Peyer's patch (tissue), 4 donors: ENCODE data around the gene CPD. TPM values are rescaled to one million over a fixed set of nuclear protein-coding genes. Genes with fewer than 3 reads are reported as not detected.

ENCODE experiments used
- DNase-seq, 3 donors: peaks; one replicate each; pipeline ENCODE4 v3.0.0-alpha.2; 2017 to 2019
- H3K27ac ChIP-seq, 4 donors: fragments of 200-600 bp; sonication (generic); one replicate each; pipeline ENCODE4 v1.5.1; 2016 to 2019
- H3K27me3 ChIP-seq, 2 donors: fragments of 200-600 bp; sonication (generic); one replicate each; pipeline ENCODE4 v1.5.1; 2019
- H3K36me3 ChIP-seq, 3 donors: fragments of 200-600 bp; sonication (generic); one replicate each; pipeline ENCODE4 v1.5.1; 2016 to 2019
- H3K4me1 ChIP-seq, 4 donors: fragments of 200-600 bp; sonication (generic); one replicate each; pipeline ENCODE4 v1.5.1; 2016 to 2019
- H3K4me3 ChIP-seq, 4 donors: fragments of 200-600 bp; sonication (generic); 1 replicate in 3 of 4; 2 replicates in 1 of 4; pipeline ENCODE4 v1.5.1; 2016 to 2019; ENCODE audit warnings: mild to moderate bottlenecking in 1 of 4
- H3K9me3 ChIP-seq, 4 donors: fragments of 200-600 bp; sonication (generic); one replicate each; pipeline ENCODE4 v1.5.1; 2016 to 2019; ENCODE audit warnings: mild to moderate bottlenecking in 1 of 4
- POLR2A ChIP-seq, 2 donors: fragments of 450-650 bp; IDR thresholded peaks; one replicate each; pipeline ENCODE4 v1.5.1; 2017; ENCODE audit warnings: antibody characterized with exemption in 2 of 2, mild to moderate bottlenecking in 2 of 2, moderate library complexity in 2 of 2
- total RNA-seq, 4 donors: library from RNA; depleted of rRNA; stranded (reverse); fragments of >200 nt; gene quantifications; one replicate each; pipeline ENCODE4 v1.1.0, GENCODE V29; 2016
- TF ChIP-seq, protein P1 (sequence below), 6 experiments: fragments of 450-650 bp in 4 of 6; fragments of 200-600 bp in 2 of 6; sonication (generic) in 1 of 6; IDR thresholded peaks; one replicate each; pipeline ENCODE4 v1.5.1; 2017 to 2019; ENCODE audit warnings: antibody characterized with exemption in 6 of 6, mild to moderate bottlenecking in 3 of 6, moderate library complexity in 1 of 6

CPD gene
- total RNA-seq, 4 donors from 2014 or later: 9.9 to 242 (median 143) TPM

DNA sequence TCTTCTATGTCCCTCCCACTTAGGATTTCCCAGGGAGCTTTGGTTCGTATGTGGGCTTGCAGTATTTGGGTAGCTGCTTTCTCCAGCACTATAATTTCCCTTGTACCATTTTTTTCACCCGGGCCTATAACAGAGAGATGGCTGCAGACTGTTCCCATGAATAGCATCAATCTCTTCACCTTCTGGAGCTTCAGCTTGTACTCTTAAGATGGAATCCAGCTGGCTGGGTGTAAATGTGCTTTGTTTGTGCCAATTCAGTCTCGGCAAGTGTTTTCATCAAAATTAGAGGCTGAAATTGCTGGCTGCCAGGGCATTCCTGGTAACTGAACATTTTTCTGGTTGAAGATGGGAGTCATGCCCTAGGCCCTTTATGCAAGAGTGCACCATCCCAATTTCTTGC is 12.2 kb upstream of the CPD start:
- Histone ChIP-seq H3K9me3 (peaks cover 0 to 3% (median 0%) of the 10 kb centered on the region in 4 donors), H3K4me1 (peaks cover 0 to 4% (median 2%) of the 10 kb centered on the region in 4 donors), H3K36me3 (no peaks in the 10 kb centered on the region), H3K27ac (no peak overlapping the region), H3K27me3 (no peaks in the 10 kb centered on the region), H3K4me3 (no peak overlapping the region)
- no peak for DNase-seq
- TF ChIP-seq, protein P1, sequence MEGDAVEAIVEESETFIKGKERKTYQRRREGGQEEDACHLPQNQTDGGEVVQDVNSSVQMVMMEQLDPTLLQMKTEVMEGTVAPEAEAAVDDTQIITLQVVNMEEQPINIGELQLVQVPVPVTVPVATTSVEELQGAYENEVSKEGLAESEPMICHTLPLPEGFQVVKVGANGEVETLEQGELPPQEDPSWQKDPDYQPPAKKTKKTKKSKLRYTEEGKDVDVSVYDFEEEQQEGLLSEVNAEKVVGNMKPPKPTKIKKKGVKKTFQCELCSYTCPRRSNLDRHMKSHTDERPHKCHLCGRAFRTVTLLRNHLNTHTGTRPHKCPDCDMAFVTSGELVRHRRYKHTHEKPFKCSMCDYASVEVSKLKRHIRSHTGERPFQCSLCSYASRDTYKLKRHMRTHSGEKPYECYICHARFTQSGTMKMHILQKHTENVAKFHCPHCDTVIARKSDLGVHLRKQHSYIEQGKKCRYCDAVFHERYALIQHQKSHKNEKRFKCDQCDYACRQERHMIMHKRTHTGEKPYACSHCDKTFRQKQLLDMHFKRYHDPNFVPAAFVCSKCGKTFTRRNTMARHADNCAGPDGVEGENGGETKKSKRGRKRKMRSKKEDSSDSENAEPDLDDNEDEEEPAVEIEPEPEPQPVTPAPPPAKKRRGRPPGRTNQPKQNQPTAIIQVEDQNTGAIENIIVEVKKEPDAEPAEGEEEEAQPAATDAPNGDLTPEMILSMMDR (IDR thresholded peaks at IDR 0.05): no peak
- TF ChIP-seq POLR2A (IDR thresholded peaks at IDR 0.05): no peak

DNA sequence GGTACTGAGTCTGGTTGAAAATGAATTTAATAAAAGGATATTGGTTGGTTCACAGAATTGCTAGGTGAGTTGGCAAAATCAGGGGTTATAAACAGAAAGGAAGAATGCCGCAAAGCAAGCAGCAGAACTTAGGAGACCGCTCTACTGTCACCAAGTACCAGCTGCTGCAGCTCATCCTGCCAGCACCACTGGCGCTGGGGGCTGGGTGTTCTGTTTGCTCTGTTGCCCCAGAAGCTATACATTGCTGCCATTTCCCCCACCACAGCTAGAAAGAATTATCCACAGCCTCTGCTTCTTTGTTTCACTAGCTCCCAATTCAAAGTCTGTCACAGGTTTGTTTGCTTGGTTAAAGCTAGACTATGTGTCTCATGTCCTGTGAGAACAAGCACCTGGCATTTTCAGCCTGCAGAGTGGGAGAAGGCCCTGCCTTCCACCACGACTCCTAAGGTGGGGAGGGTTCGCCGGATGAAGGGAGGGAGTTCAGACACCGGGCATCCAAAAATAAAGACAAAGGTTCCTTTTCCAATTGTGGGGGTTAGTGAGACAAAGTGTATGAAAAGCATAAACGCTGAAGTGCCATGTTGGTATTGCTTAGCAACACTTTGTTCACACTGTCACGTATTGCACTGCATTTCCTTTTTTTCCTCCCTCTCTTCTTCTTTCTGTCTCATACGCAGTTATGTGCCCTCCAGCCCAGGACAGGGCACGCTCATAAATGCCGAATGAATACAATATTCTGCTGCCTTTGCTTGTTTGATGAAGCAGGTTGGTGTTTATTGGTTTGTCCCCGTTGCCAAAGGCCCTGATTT is 9.6 kb upstream of the CPD start:
- no peak for DNase-seq
- Histone ChIP-seq H3K36me3 (no peaks in the 10 kb centered on the region), H3K4me3 (no peak overlapping the region), H3K4me1 (peaks cover 0 to 3% (median 0%) of the 10 kb centered on the region in 4 donors), H3K9me3 (no peaks in the 10 kb centered on the region), H3K27me3 (no peaks in the 10 kb centered on the region), H3K27ac (no peak overlapping the region)
- TF ChIP-seq, protein P1 (IDR thresholded peaks at IDR 0.05): no peak
- no peak for TF ChIP-seq POLR2A (IDR thresholded peaks at IDR 0.05)

DNA sequence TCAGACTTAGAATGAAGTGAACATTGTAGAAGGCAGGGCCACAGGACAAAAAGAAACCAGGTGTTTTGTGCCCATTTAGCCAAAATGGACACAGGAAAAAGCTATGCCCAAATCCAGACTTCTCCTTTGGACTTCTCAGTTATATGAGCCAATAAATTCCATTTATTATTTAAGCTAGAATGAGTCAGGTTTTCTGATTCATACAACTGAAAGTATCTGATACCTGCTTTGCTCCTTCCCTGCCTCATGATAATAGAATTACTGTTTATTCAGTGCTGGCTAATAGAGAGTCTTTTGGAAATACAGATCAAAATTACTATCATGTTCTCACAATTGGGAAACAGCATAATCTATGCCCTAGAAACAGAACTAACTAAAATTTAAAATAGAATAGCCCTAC is 8.7 kb upstream of the CPD start:
- no peaks in the 10 kb centered on the region for H3K9me3 ChIP-seq
- H3K27ac ChIP-seq: no peak overlapping the region
- no peaks in the 10 kb centered on the region for H3K36me3 ChIP-seq
- H3K4me3 ChIP-seq: no peak overlapping the region
- TF ChIP-seq POLR2A (IDR thresholded peaks at IDR 0.05): no peak
- TF ChIP-seq, protein P1 (IDR thresholded peaks at IDR 0.05): no peak
- H3K4me1 ChIP-seq: peaks cover 0 to 3% (median 0%) of the 10 kb centered on the region in 4 donors
- no peaks in the 10 kb centered on the region for H3K27me3 ChIP-seq
- no peak for DNase-seq

DNA sequence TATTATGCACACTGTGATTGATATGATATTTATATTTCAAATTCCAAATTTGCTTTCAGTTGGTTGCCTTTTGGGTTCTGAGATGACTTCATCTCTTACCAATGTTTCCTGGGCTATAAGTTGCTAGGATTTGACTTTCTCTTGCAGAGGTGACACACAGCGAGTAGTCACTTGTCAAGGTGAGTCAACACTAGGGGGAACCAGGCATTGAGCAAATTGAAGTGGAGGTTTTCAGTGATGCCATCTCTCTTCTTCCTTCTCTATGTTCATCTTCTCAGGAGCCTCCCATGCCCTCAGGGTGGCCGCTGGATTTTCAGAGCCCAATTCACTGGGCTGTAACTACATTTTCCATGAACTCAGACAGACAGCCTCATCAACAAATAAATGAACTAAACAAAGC is 6.0 kb upstream of the CPD start:
- no peaks in the 10 kb centered on the region for H3K36me3 ChIP-seq
- no peaks in the 10 kb centered on the region for H3K27me3 ChIP-seq
- TF ChIP-seq POLR2A (IDR thresholded peaks at IDR 0.05): no peak
- TF ChIP-seq, protein P1 (IDR thresholded peaks at IDR 0.05): peak in 1 of 6 experiments; percentile 13
- H3K4me3 ChIP-seq: no peak overlapping the region
- no peak for DNase-seq
- peaks cover 0 to 5% (median 0%) of the 10 kb centered on the region in 4 donors for H3K4me1 ChIP-seq
- H3K27ac ChIP-seq: no peak overlapping the region
- H3K9me3 ChIP-seq: no peaks in the 10 kb centered on the region

DNA sequence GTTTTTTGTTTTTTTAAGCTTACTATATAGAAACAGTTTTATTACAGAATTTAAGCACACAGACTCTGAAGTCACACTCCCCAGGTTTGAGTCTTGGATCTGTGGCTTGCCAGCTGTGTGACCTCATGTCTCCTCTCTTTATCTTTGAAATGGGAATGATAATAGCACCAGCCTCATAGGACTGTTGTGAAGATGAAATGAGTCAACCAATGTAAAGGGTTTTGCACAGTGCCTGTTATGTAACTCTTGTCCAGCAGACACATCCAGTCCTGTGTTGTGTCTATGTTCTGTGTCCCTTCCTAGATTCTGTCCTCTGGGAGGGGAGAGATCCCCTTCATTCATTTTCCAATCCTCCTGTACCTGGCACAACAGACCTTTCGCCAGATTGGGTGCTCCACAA is 3.1 kb upstream of the CPD start:
- DNase-seq: no peak
- Histone ChIP-seq H3K27ac (no peak overlapping the region), H3K27me3 (no peaks in the 10 kb centered on the region), H3K4me1 (peaks cover 0 to 18% (median 3%) of the 10 kb centered on the region in 4 donors), H3K36me3 (no peaks in the 10 kb centered on the region), H3K4me3 (no peak overlapping the region), H3K9me3 (no peaks in the 10 kb centered on the region)
- TF ChIP-seq, protein P1 (IDR thresholded peaks at IDR 0.05): no peak
- no peak for TF ChIP-seq POLR2A (IDR thresholded peaks at IDR 0.05)
